ENCODE data around the gene KNG1.

The KNG1 gene

GRCh38 chr3:186713499-186713898 lies 3.7 kb upstream of the KNG1 start:
- no peak for FAIRE-seq

GRCh38 chr3:186719945-186720739 lies 3.0 kb downstream of the KNG1 start:
- FAIRE-seq: no peak

GRCh38 chr3:186722457-186722856 lies 5.3 kb downstream of the KNG1 start:
- FAIRE-seq: no peak

- no peak for FAIRE-seq
These were observed 7.8 kb downstream of the KNG1 start for GRCh38 chr3:186724911-186725310.

- no peak for FAIRE-seq
These were observed 15.1 kb downstream of the KNG1 start for GRCh38 chr3:186732169-186732766.

- FAIRE-seq: no peak
These were observed 25.6 kb downstream of the KNG1 start for GRCh38 chr3:186742618-186743380.

GRCh38 chr3:186743666-186744065 lies 26.5 kb downstream of the KNG1 start:
- no peak for FAIRE-seq

GRCh38 chr3:186746008-186746407 lies 28.8 kb downstream of the KNG1 start:
- no peak for FAIRE-seq

- no peak for FAIRE-seq
These were observed 33.2 kb downstream of the KNG1 start for GRCh38 chr3:186750316-186750715.

- FAIRE-seq: no peak
These were observed 34.3 kb downstream of the KNG1 start for GRCh38 chr3:186751480-186751879.

- no peak for FAIRE-seq
These were observed 36.8 kb downstream of the KNG1 start for GRCh38 chr3:186754006-186754405.

- no peak for FAIRE-seq
These were observed 37.7 kb downstream of the KNG1 start for GRCh38 chr3:186754871-186755270.

GRCh38 chr3:186757214-186757613 lies 40.1 kb downstream of the KNG1 start:
- FAIRE-seq: no peak

GRCh38 chr3:186757686-186758220 lies 40.6 kb downstream of the KNG1 start:
- no peak for FAIRE-seq

GRCh38 chr3:186759231-186759930 lies 42.2 kb downstream of the KNG1 start:
- FAIRE-seq: no peak

GRCh38 chr3:186760141-186760833 lies 43.1 kb downstream of the KNG1 start:
- no peak for FAIRE-seq

GRCh38 chr3:186760897-186761447 lies 43.8 kb downstream of the KNG1 start:
- no peak for FAIRE-seq

- FAIRE-seq: no peak
These were observed 55.1 kb downstream of the KNG1 start for GRCh38 chr3:186772281-186772694.

GRCh38 chr3:186772701-186773417 lies 55.7 kb downstream of the KNG1 start:
- FAIRE-seq: no peak

GRCh38 chr3:186775999-186776398 lies 58.8 kb downstream of the KNG1 start:
- no peak for FAIRE-seq

- no peak for FAIRE-seq
These were observed 62.0 kb downstream of the KNG1 start for GRCh38 chr3:186779204-186779603.

Data from colon (tissue), 2 donors.